Mammary epithelial cell (primary cell): ENCODE measurements around the gene UVRAG.
"Not testable (repeated sequence)": the region's sequence is repeated elsewhere in the genome, so short reads cannot be mapped to it uniquely, and the experiment has no call there.

Experiments used
- CTCF ChIP-seq, 2 donors: IDR thresholded peaks in 1 of 2; conservative IDR thresholded peaks in 1 of 2; 2 replicates each; pipeline ENCODE4 v1.5.1; 2011 to 2012; ENCODE audit warnings: inconsistent platforms in 2 of 2, low read length in 2 of 2, mild to moderate bottlenecking in 2 of 2, control low read depth in 1 of 2, low read depth in 1 of 2; ENCODE audit not compliant: insufficient read depth in 1 of 2; ENCODE audit errors: extremely low read depth in 1 of 2
- EZH2 ChIP-seq: IDR thresholded peaks from 2 replicates; pipeline ENCODE4 v1.6.1; 2012; ENCODE audit warnings: low read length, inconsistent platforms, borderline replicate concordance

DNA sequence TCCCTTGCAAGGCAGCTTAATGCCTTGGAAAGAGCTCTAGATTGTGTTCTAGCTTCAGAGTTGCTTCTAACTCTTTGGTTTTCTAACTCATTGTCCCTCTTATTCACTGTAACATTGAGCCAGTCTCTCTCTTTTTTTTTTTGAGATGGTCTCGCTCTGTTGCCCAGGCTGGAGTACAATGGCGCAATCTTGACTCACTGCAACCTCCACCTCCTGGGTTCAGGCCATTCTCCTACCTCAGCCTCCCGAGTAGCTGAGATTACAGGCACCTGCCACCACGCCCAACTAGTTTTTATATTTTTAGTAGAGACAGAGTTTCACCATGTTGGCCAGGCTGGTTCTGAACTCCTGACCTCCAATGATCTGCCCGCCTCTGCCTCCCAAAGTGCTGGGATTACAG is 266.1 kb downstream of the UVRAG start:
- not testable (repeated sequence) for TF ChIP-seq CTCF (conservative IDR thresholded peaks at IDR 0.05 in 1 of 2, IDR thresholded peaks at IDR 0.05 in 1 of 2; ENCODE audit: extremely low read depth in 1 of 2, insufficient read depth in 1 of 2, low read depth in 1 of 2, low read length in 2 of 2); EZH2
